Suprapubic skin (tissue), 4 donors: ENCODE data around the gene DYRK1B.
"Not testable (repeated sequence)": the region's sequence is repeated elsewhere in the genome, so short reads cannot be mapped to it uniquely, and the experiment has no call there.

Experiments used
- CTCF ChIP-seq, 2 donors: fragments of 200-600 bp in 1 of 2; fragments of 450-650 bp in 1 of 2; sonication (generic) in 1 of 2; IDR thresholded peaks; one replicate each; pipeline ENCODE4 v1.5.1; 2016 to 2019; ENCODE audit warnings: antibody characterized with exemption in 2 of 2, mild to moderate bottlenecking in 1 of 2, moderate library complexity in 1 of 2
- POLR2A ChIP-seq, 2 donors: fragments of 450-650 bp; IDR thresholded peaks; one replicate each; pipeline ENCODE4 v1.6.1; 2017; ENCODE audit warnings: antibody characterized with exemption in 2 of 2, mild to moderate bottlenecking in 2 of 2, moderate library complexity in 2 of 2
- POLR2AphosphoS5 ChIP-seq, 3 donors: sonication (generic); formaldehyde crosslinking; IDR thresholded peaks; one replicate each; pipeline ENCODE4 v1.6.1; 2017; ENCODE audit warnings: antibody characterized with exemption in 3 of 3

- not testable (repeated sequence) for TF ChIP-seq CTCF, POLR2A, POLR2AphosphoS5 (IDR thresholded peaks at IDR 0.05)
Observed at GRCh38 chr19:39879796-39880195, 45.8 kb upstream of the DYRK1B start.
